Breast epithelium (tissue), 4 donors: ENCODE measurements around the gene TM7SF2. TPM values are rescaled to one million over a fixed set of nuclear protein-coding genes. Genes with fewer than 3 reads are reported as not detected.

ENCODE experiments used
- DNase-seq, 2 donors: peaks; one replicate each; pipeline ENCODE4 v3.0.0-alpha.2; 2019; ENCODE audit warnings: low spot score in 2 of 2
- H3K27ac ChIP-seq, 2 donors: fragments of 200-600 bp; sonication (generic) in 1 of 2; one replicate each; pipeline ENCODE4 v1.5.1; 2016 to 2019; ENCODE audit warnings: mild to moderate bottlenecking in 1 of 2
- H3K27me3 ChIP-seq, 2 donors: fragments of 200-600 bp; sonication (generic) in 1 of 2; one replicate each; pipeline versions ENCODE4 v1.5.1 to v1.6.0; 2017 to 2019; ENCODE audit warnings: control low read depth in 1 of 2, mild to moderate bottlenecking in 1 of 2
- H3K36me3 ChIP-seq: fragments of 200-600 bp; one replicate; pipeline ENCODE4 v1.5.1; 2019
- H3K4me1 ChIP-seq, 2 donors: fragments of 200-600 bp; sonication (generic); one replicate each; pipeline ENCODE4 v1.5.1; 2016 to 2019; ENCODE audit warnings: control low read depth in 1 of 2
- H3K4me3 ChIP-seq, 3 donors: fragments of 200-600 bp; sonication (generic); 1 replicate in 2 of 3; 2 replicates in 1 of 3; pipeline ENCODE4 v1.5.1; 2016 to 2019; ENCODE audit warnings: mild to moderate bottlenecking in 3 of 3, moderate library complexity in 2 of 3
- H3K9me3 ChIP-seq, 2 donors: fragments of 200-600 bp; sonication (generic) in 1 of 2; one replicate each; pipeline ENCODE4 v1.5.1; 2016 to 2019; ENCODE audit warnings: control low read depth in 1 of 2
- CTCF ChIP-seq, 3 donors: fragments of 450-650 bp; IDR thresholded peaks; one replicate each; pipeline ENCODE4 v1.5.1; 2016 to 2017; ENCODE audit warnings: antibody characterized with exemption in 3 of 3, mild to moderate bottlenecking in 3 of 3, moderate library complexity in 3 of 3
- POLR2A ChIP-seq: fragments of 450-650 bp; IDR thresholded peaks from one replicate; pipeline ENCODE4 v1.6.1; 2016; ENCODE audit warnings: antibody characterized with exemption, mild to moderate bottlenecking, moderate library complexity
- POLR2AphosphoS5 ChIP-seq, 3 donors: sonication (generic); formaldehyde crosslinking; IDR thresholded peaks; one replicate each; pipeline ENCODE4 v1.6.1; 2017; ENCODE audit warnings: antibody characterized with exemption in 3 of 3
- intact Hi-C: fragments of 100-400 bp; cut with DNase I; formaldehyde crosslinking; loops from one replicate; pipeline ENCODE4 v1.15.1; 2023; ENCODE audit warnings: low total_unique reads
- total RNA-seq, 3 donors: library from RNA; depleted of rRNA; stranded (reverse); fragments of >200 nt; gene quantifications; one replicate each; pipeline ENCODE4 v1.1.0, GENCODE V29; 2016

The TM7SF2 gene
- total RNA-seq, 3 donors from 2014 or later, result 38.8 to 189 (median 44.2) TPM

- Histone ChIP-seq H3K27me3 (no peaks in the 10 kb centered on the region), H3K9me3 (no peaks in the 10 kb centered on the region), H3K36me3 (peaks cover 7% of the 10 kb centered on the region), H3K4me1 (no peaks in the 10 kb centered on the region), H3K4me3 (peak overlapping the region; percentile 75 to 85 (median 82)), H3K27ac (peak overlapping the region; percentile 97 to 98)
- intact Hi-C loops, result no loop called here
- TF ChIP-seq POLR2A, result no peak
- TF ChIP-seq CTCF (IDR thresholded peaks at IDR 0.05), result no peak
- no peak for TF ChIP-seq POLR2AphosphoS5 (IDR thresholded peaks at IDR 0.05)
- DNase-seq, result no peak
Measured at GRCh38 chr11:65084598-65085375, 26.9 kb upstream of the TM7SF2 start.

- intact Hi-C loops, result no loop called here
- Histone ChIP-seq H3K4me1 (no peaks in the 10 kb centered on the region), H3K27me3 (no peaks in the 10 kb centered on the region), H3K4me3 (no peak overlapping the region), H3K9me3 (no peaks in the 10 kb centered on the region), H3K36me3 (peaks cover 7% of the 10 kb centered on the region), H3K27ac (no peak overlapping the region)
- DNase-seq, result no peak
- TF ChIP-seq POLR2A (no peak), CTCF (IDR thresholded peaks at IDR 0.05) (no peak), POLR2AphosphoS5 (IDR thresholded peaks at IDR 0.05) (no peak)
Measured at GRCh38 chr11:65085446-65085845, 26.2 kb upstream of the TM7SF2 start.

- Histone ChIP-seq H3K9me3 (no peaks in the 10 kb centered on the region), H3K36me3 (peaks cover 7% of the 10 kb centered on the region), H3K27me3 (no peaks in the 10 kb centered on the region), H3K27ac (no peak overlapping the region), H3K4me3 (no peak overlapping the region), H3K4me1 (no peaks in the 10 kb centered on the region)
- intact Hi-C loops, result no loop called here
- no peak for DNase-seq
- TF ChIP-seq POLR2A (no peak), POLR2AphosphoS5 (IDR thresholded peaks at IDR 0.05) (no peak), CTCF (IDR thresholded peaks at IDR 0.05) (no peak)
Measured at GRCh38 chr11:65086809-65087208, 24.9 kb upstream of the TM7SF2 start.

- intact Hi-C loops, result no loop called here
- Histone ChIP-seq H3K9me3 (no peaks in the 10 kb centered on the region), H3K36me3 (peaks cover 7% of the 10 kb centered on the region), H3K4me3 (no peak overlapping the region), H3K27ac (no peak overlapping the region), H3K4me1 (no peaks in the 10 kb centered on the region), H3K27me3 (no peaks in the 10 kb centered on the region)
- no peak for TF ChIP-seq POLR2A
- no peak for TF ChIP-seq POLR2AphosphoS5 (IDR thresholded peaks at IDR 0.05)
- TF ChIP-seq CTCF (IDR thresholded peaks at IDR 0.05), result no peak
- no peak for DNase-seq
Measured at GRCh38 chr11:65087216-65087615, 24.5 kb upstream of the TM7SF2 start.

GRCh38 chr11:65087827-65088226, 23.8 kb upstream of the TM7SF2 start:
- no peak overlapping the region for H3K4me3 ChIP-seq
- H3K27ac ChIP-seq, result no peak overlapping the region
- peaks cover 7% of the 10 kb centered on the region for H3K36me3 ChIP-seq
- H3K4me1 ChIP-seq, result no peaks in the 10 kb centered on the region
- intact Hi-C loops, result no loop called here
- no peak for DNase-seq
- TF ChIP-seq CTCF (IDR thresholded peaks at IDR 0.05) (no peak), POLR2AphosphoS5 (IDR thresholded peaks at IDR 0.05) (no peak), POLR2A (no peak)
- H3K27me3 ChIP-seq, result no peaks in the 10 kb centered on the region
- H3K9me3 ChIP-seq, result no peaks in the 10 kb centered on the region
